ENCODE results near the gene OSBPL6. TPM values are rescaled to one million over a fixed set of nuclear protein-coding genes. Genes with fewer than 3 reads are reported as not detected.

The OSBPL6 gene
- total and polyA plus RNA-seq, 10 of the 15 experiments (the other 5 are each of a cell fraction or from before 2014, with no cell fraction given) = 0.01 to 0.08 (median 0.03) TPM; not detected in 5

DNA sequence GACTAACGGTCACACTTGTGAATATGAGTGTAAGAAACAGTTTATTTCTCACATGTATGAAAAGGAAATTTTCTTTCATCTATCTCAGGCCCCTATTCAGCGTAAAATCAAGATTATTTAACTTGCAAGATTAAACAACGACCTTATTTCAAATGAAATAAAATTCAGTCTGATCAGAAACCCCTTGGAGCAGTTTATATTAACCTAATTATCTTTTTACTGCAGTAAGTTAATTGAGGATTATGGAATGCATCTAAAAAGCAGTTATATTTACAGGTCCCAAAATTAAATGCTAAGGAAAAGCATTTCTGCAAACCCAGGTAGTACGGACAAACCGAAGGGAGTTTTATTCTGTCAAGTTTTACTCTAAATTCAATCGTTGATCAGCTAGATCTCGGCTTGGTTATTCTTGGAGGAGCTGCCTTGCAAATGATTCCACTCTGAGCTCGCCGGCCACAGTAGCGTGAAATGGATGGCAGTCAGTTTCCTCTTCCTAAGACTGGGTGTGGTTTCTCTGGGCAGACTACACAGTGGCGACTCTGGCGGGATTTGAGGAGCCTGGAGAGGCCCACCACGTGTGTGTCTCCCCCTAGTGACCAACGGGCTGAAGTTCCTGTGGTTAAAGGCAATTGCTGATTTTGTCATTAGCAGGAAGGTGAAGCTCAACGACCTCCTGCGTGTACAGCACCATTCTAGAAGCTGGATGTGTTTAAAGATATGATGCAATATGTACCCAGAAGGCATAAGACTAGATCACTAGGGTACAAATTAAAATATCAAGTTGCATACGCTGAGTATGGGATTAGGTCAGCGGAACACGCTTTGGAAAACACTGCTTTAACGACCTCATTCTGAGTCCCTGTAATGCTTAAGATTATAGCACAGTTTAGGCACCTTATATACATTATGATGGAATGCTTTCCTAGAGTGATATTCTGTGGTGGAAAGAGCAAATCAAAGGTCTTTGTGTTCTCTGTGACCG is 220.2 kb downstream of the OSBPL6 start (continued):
- TF ChIP-seq TAF1 (IDR thresholded peaks at IDR 0.05; ENCODE audit: borderline replicate concordance, low read depth, low read length) = peak; percentile 74; the same call in 1 of the 2 replicates
- no peak for TF ChIP-seq JUND (IDR thresholded peaks at IDR 0.05; ENCODE audit: low read depth, low read length)
- TF ChIP-seq, protein P1, sequence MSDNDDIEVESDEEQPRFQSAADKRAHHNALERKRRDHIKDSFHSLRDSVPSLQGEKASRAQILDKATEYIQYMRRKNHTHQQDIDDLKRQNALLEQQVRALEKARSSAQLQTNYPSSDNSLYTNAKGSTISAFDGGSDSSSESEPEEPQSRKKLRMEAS (IDR thresholded peaks at IDR 0.05; ENCODE audit: low read depth, low read length) = peak; percentile 85
- no peak for TF ChIP-seq BMI1 (IDR thresholded peaks at IDR 0.05; ENCODE audit: borderline replicate concordance)
- no peak for TF ChIP-seq SP1 (IDR thresholded peaks at IDR 0.05; ENCODE audit: low read depth, low read length)
- 0 out of 2 replicates have a peak, but pooled peaks have one; percentile 44 for TF ChIP-seq DPF2 (IDR thresholded peaks at IDR 0.05)
- TF ChIP-seq ZBED1 (IDR thresholded peaks at IDR 0.05; ENCODE audit: borderline replicate concordance) = no peak
- no peak for TF ChIP-seq PAX8 (IDR thresholded peaks at IDR 0.05)
- no peak for TF ChIP-seq CBX3 (IDR thresholded peaks at IDR 0.05; ENCODE audit: borderline replicate concordance, low read depth)
- TF ChIP-seq KLF5 (IDR thresholded peaks at IDR 0.05; ENCODE audit: partially characterized antibody) = peak; percentile 35
- TF ChIP-seq, protein P2, sequence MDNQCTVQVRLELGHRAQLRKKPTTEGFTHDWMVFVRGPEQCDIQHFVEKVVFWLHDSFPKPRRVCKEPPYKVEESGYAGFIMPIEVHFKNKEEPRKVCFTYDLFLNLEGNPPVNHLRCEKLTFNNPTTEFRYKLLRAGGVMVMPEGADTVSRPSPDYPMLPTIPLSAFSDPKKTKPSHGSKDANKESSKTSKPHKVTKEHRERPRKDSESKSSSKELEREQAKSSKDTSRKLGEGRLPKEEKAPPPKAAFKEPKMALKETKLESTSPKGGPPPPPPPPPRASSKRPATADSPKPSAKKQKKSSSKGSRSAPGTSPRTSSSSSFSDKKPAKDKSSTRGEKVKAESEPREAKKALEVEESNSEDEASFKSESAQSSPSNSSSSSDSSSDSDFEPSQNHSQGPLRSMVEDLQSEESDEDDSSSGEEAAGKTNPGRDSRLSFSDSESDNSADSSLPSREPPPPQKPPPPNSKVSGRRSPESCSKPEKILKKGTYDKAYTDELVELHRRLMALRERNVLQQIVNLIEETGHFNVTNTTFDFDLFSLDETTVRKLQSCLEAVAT (IDR thresholded peaks at IDR 0.05) = peak; percentile 95
- peak; percentile 50 for TF ChIP-seq MTA2 (IDR thresholded peaks at IDR 0.05; ENCODE audit: low read depth)
- peak; percentile 99 for TF ChIP-seq RUNX3 (IDR thresholded peaks at IDR 0.05; ENCODE audit: low read length)
- no peak for TF ChIP-seq SIX5 (IDR thresholded peaks at IDR 0.05; ENCODE audit: low read depth, low read length, severe bottlenecking)
- TF ChIP-seq ATF7 (IDR thresholded peaks at IDR 0.05; ENCODE audit: low read depth) = peak; percentile 63; the same call in 1 of the 2 replicates
- TF ChIP-seq, protein P3, sequence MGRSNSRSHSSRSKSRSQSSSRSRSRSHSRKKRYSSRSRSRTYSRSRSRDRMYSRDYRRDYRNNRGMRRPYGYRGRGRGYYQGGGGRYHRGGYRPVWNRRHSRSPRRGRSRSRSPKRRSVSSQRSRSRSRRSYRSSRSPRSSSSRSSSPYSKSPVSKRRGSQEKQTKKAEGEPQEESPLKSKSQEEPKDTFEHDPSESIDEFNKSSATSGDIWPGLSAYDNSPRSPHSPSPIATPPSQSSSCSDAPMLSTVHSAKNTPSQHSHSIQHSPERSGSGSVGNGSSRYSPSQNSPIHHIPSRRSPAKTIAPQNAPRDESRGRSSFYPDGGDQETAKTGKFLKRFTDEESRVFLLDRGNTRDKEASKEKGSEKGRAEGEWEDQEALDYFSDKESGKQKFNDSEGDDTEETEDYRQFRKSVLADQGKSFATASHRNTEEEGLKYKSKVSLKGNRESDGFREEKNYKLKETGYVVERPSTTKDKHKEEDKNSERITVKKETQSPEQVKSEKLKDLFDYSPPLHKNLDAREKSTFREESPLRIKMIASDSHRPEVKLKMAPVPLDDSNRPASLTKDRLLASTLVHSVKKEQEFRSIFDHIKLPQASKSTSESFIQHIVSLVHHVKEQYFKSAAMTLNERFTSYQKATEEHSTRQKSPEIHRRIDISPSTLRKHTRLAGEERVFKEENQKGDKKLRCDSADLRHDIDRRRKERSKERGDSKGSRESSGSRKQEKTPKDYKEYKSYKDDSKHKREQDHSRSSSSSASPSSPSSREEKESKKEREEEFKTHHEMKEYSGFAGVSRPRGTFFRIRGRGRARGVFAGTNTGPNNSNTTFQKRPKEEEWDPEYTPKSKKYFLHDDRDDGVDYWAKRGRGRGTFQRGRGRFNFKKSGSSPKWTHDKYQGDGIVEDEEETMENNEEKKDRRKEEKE (IDR thresholded peaks at IDR 0.05) = no peak
- peak; percentile 96 for TF ChIP-seq CBFB (IDR thresholded peaks at IDR 0.05; ENCODE audit: low read depth)
